GM21526 (cell line): ENCODE measurements around the gene ABCC5.
"Not testable (repeated sequence)": the region's sequence is repeated elsewhere in the genome, so short reads cannot be mapped to it uniquely, and the experiment has no call there.

Experiments
- ATAC-seq: cut with Tn5 transposase; IDR thresholded peaks from one replicate; pipeline ENCODE4 v1.9.1; 2021; ENCODE audit warnings: moderate library complexity; ENCODE audit not compliant: unreplicated experiment, low FRiP score

The ABCC5 gene

GRCh38 chr3:184016811-184017671, 643 bp downstream of the ABCC5 start:
- ATAC-seq = peak; percentile 68

GRCh38 chr3:184016169-184016570, 1.5 kb downstream of the ABCC5 start:
- ATAC-seq = no peak

- ATAC-seq = no peak
These were observed 2.2 kb downstream of the ABCC5 start for GRCh38 chr3:184015381-184016019.

- ATAC-seq = no peak
These were observed 5.5 kb downstream of the ABCC5 start for GRCh38 chr3:184011937-184012889.

- no peak for ATAC-seq
These were observed 6.3 kb downstream of the ABCC5 start for GRCh38 chr3:184011230-184011876.

- ATAC-seq = no peak
These were observed 9.5 kb downstream of the ABCC5 start for GRCh38 chr3:184008161-184008560.

- not testable (repeated sequence) for ATAC-seq
These were observed 10.4 kb downstream of the ABCC5 start for GRCh38 chr3:184007143-184007813.

GRCh38 chr3:184005941-184006507, 11.7 kb downstream of the ABCC5 start:
- no peak for ATAC-seq

- ATAC-seq = no peak
These were observed 13.2 kb downstream of the ABCC5 start for GRCh38 chr3:184004476-184004875.

- no peak for ATAC-seq
These were observed 14.3 kb downstream of the ABCC5 start for GRCh38 chr3:184003187-184003967.

GRCh38 chr3:184002469-184002868, 15.2 kb downstream of the ABCC5 start:
- no peak for ATAC-seq

GRCh38 chr3:184001761-184002160, 15.9 kb downstream of the ABCC5 start:
- ATAC-seq = no peak

GRCh38 chr3:183991403-183991802, 26.3 kb downstream of the ABCC5 start:
- ATAC-seq = no peak

- no peak for ATAC-seq
These were observed 29.4 kb downstream of the ABCC5 start for GRCh38 chr3:183988216-183988790.

GRCh38 chr3:183987000-183987600, 30.6 kb downstream of the ABCC5 start:
- ATAC-seq = no peak

GRCh38 chr3:183984749-183985729, 32.6 kb downstream of the ABCC5 start:
- no peak for ATAC-seq
